ENCODE results near the gene RERE.

- no peak for TF ChIP-seq CTCF (IDR thresholded peaks at IDR 0.05; ENCODE audit: insufficient read depth, low read length, poor library complexity, severe bottlenecking)
- no peak for TF ChIP-seq EZH2phosphoT487 (conservative IDR thresholded peaks at IDR 0.05; ENCODE audit: low read length)
Measured at GRCh38 chr1:8326265-8326664, 491.2 kb downstream of the RERE start.

Data from SU-DHL-6 (cell line).